CD14-positive monocyte (primary cell): ENCODE results near the gene ADAT1. TPM values are rescaled to one million over a fixed set of nuclear protein-coding genes. Genes with fewer than 3 reads are reported as not detected.

Experiments
- DNase-seq, 3 donors: peaks; one replicate each; pipeline ENCODE4 v3.0.0-alpha.2; 2011 to 2022
- H2AFZ ChIP-seq: 2 replicates; pipeline ENCODE4 v1.6.0; 2012; ENCODE audit warnings: mild to moderate bottlenecking, low read depth, low read length, inconsistent platforms; ENCODE audit not compliant: insufficient read depth, poor library complexity, severe bottlenecking
- H3K27ac ChIP-seq, 2 donors: 1 replicate in 1 of 2; 2 replicates in 1 of 2; pipeline ENCODE4 v1.5.1; 2012 to 2013; ENCODE audit warnings: low read length in 2 of 2, control low read depth in 1 of 2, inconsistent platforms in 1 of 2, low read depth in 1 of 2, mild to moderate bottlenecking in 1 of 2
- H3K27me3 ChIP-seq, 2 donors: one replicate each; pipeline versions ENCODE4 v1.6.0 to v1.6.1; 2011 to 2013; ENCODE audit warnings: low read length in 2 of 2; ENCODE audit not compliant: control insufficient read depth in 2 of 2, insufficient read depth in 2 of 2
- H3K36me3 ChIP-seq, 2 donors: replicated peaks in 1 of 2; 1 replicate in 1 of 2; 2 replicates in 1 of 2; pipeline versions ENCODE4 v1.5.1 to v1.6.1; 2012 to 2013; ENCODE audit warnings: low read length in 2 of 2, control low read depth in 1 of 2, inconsistent platforms in 1 of 2, mild to moderate bottlenecking in 1 of 2; ENCODE audit not compliant: insufficient read depth in 2 of 2, control insufficient read depth in 1 of 2
- H3K4me1 ChIP-seq, 2 donors: 1 replicate in 1 of 2; 2 replicates in 1 of 2; pipeline versions ENCODE4 v1.5.1 to v1.6.1; 2012 to 2013; ENCODE audit warnings: low read length in 2 of 2, control low read depth in 1 of 2, inconsistent platforms in 1 of 2, mild to moderate bottlenecking in 1 of 2, moderate library complexity in 1 of 2; ENCODE audit not compliant: insufficient read depth in 2 of 2, control insufficient read depth in 1 of 2
- H3K4me2 ChIP-seq: replicated peaks from 2 replicates; pipeline ENCODE3; 2012; ENCODE audit warnings: low read length, moderate library complexity, mild to moderate bottlenecking; ENCODE audit not compliant: poor library complexity, severe bottlenecking; ENCODE audit errors: extremely low read depth
- H3K4me3 ChIP-seq, 3 experiments: fragments of 200-600 bp in 1 of 3; sonication (generic) in 1 of 3; replicated peaks in 1 of 3; 1 replicate in 2 of 3; 2 replicates in 1 of 3; pipeline ENCODE4 v1.5.1; 2011 to 2013; ENCODE audit warnings: low read length in 3 of 3, mild to moderate bottlenecking in 3 of 3, control low read depth in 2 of 3, low read depth in 2 of 3, inconsistent platforms in 1 of 3, moderate library complexity in 1 of 3
- H3K79me2 ChIP-seq: 2 replicates; pipeline ENCODE4 v1.6.0; 2012; ENCODE audit warnings: mild to moderate bottlenecking, control low read depth, inconsistent platforms, low read length, moderate library complexity; ENCODE audit not compliant: insufficient read depth
- H3K9ac ChIP-seq: 2 replicates; pipeline ENCODE4 v1.6.0; 2017; ENCODE audit warnings: low read length, mild to moderate bottlenecking; ENCODE audit not compliant: insufficient read depth, poor library complexity, severe bottlenecking
- H3K9me3 ChIP-seq, 2 donors: replicated peaks in 1 of 2; 1 replicate in 1 of 2; 2 replicates in 1 of 2; pipeline versions ENCODE4 v1.5.1 to v1.6.1; 2012 to 2013; ENCODE audit warnings: low read length in 2 of 2, control low read depth in 1 of 2; ENCODE audit not compliant: control insufficient read depth in 1 of 2, insufficient read depth in 1 of 2
- H4K20me1 ChIP-seq: 2 replicates; pipeline ENCODE4 v1.6.0; 2012; ENCODE audit warnings: mild to moderate bottlenecking, low read length, control low read depth, moderate library complexity; ENCODE audit not compliant: insufficient read depth
- H3K27ac Mint-ChIP-seq, 7 donors: one replicate each; pipeline ENCODE4 v1.8.0; 2020; ENCODE audit warnings: mild to moderate bottlenecking in 7 of 7, mixed read lengths in 7 of 7, moderate library complexity in 6 of 7, inconsistent platforms in 2 of 7
- H3K27me3 Mint-ChIP-seq, 3 donors: one replicate each; pipeline ENCODE4 v1.8.0; 2021 to 2022; ENCODE audit warnings: low read depth in 3 of 3, mild to moderate bottlenecking in 3 of 3, mixed read lengths in 3 of 3, moderate library complexity in 3 of 3, inconsistent platforms in 1 of 3
- H3K36me3 Mint-ChIP-seq, 2 donors: one replicate each; pipeline ENCODE4 v1.8.0; 2020; ENCODE audit warnings: mixed read lengths in 2 of 2, inconsistent platforms in 1 of 2, mild to moderate bottlenecking in 1 of 2
- H3K4me1 Mint-ChIP-seq: one replicate; pipeline ENCODE4 v1.8.0; 2020; ENCODE audit warnings: mild to moderate bottlenecking, mixed read lengths
- H3K4me3 Mint-ChIP-seq, 2 donors: one replicate each; pipeline ENCODE4 v1.8.0; 2020; ENCODE audit warnings: mild to moderate bottlenecking in 2 of 2, mixed read lengths in 2 of 2, moderate library complexity in 1 of 2
- H3K9me3 Mint-ChIP-seq, 7 donors: one replicate each; pipeline ENCODE4 v1.8.0; 2020 to 2022; ENCODE audit warnings: mixed read lengths in 7 of 7, mild to moderate bottlenecking in 6 of 7, moderate library complexity in 6 of 7, inconsistent platforms in 2 of 7
- WGBS: methylation state at CpG from one replicate; pipeline ENCODE4 v1.1.5; 2013; ENCODE audit warnings: missing lambda C conversion rate; ENCODE audit not compliant: insufficient coverage; 5-methylcytosine and 5-hydroxymethylcytosine counted together
- intact Hi-C, 2 donors: fragments of 100-400 bp; cut with micrococcal nuclease; formaldehyde crosslinking; loops; one replicate each; pipeline versions ENCODE4 v1.15.0 to v1.15.1; 2023
- polyA plus RNA-seq, 3 donors: library from polyadenylated mRNA; depleted of rRNA in 1 of 3; unstranded in 2 of 3; stranded (reverse) in 1 of 3; fragments of 300-500 nt in 2 of 3; fragments of >200 nt in 1 of 3; fragmentation: Illumina TruSeq in 2 of 3; gene quantifications; 1 replicate in 2 of 3; 2 replicates in 1 of 3; pipeline ENCODE4 v1.2.3, GENCODE V29; 2012 to 2021
- TF ChIP-seq, protein P1 (sequence below): fragments of 200-600 bp; IDR thresholded peaks from one replicate; pipeline ENCODE4 v1.8.0; 2022; ENCODE audit warnings: antibody characterized with exemption, mild to moderate bottlenecking

Gene ADAT1
- polyA plus RNA-seq, 3 donors: 16.8 to 18.9 (median 17.8) TPM

DNA sequence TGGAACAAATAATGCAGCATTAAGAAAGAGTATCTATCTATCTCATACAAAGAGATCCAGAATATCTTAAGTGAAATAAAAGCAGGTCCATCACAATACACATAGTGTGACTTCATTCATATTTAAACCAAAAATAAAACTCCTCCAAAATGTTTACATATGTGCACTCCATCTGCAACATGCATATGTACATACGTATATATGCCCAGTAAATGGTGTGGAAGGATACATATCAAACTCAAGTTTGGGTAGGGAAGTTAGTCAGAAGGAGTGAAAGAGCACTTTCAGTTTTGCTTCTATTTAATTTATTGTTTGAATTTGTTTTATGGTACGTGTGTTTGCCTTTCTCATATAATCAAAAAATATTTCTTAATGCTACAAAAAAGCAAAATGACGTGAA is 12.0 kb upstream of the ADAT1 start:
- no peak overlapping the region for H3K4me2 ChIP-seq
- H2AFZ ChIP-seq: no peak overlapping the region
- no peaks in the 10 kb centered on the region for H3K9me3 ChIP-seq
- H3K4me3 ChIP-seq: no peak overlapping the region
- TF ChIP-seq, protein P1, sequence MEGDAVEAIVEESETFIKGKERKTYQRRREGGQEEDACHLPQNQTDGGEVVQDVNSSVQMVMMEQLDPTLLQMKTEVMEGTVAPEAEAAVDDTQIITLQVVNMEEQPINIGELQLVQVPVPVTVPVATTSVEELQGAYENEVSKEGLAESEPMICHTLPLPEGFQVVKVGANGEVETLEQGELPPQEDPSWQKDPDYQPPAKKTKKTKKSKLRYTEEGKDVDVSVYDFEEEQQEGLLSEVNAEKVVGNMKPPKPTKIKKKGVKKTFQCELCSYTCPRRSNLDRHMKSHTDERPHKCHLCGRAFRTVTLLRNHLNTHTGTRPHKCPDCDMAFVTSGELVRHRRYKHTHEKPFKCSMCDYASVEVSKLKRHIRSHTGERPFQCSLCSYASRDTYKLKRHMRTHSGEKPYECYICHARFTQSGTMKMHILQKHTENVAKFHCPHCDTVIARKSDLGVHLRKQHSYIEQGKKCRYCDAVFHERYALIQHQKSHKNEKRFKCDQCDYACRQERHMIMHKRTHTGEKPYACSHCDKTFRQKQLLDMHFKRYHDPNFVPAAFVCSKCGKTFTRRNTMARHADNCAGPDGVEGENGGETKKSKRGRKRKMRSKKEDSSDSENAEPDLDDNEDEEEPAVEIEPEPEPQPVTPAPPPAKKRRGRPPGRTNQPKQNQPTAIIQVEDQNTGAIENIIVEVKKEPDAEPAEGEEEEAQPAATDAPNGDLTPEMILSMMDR: no peak
- intact Hi-C loops: no loop called here
- peaks cover 90 to 100% of the 10 kb centered on the region in 2 donors for H3K36me3 ChIP-seq
- H3K79me2 ChIP-seq: peaks cover 7% of the 10 kb centered on the region
- Mint-ChIP-seq H3K27ac (no peak overlapping the region), H3K4me1 (no peaks in the 10 kb centered on the region), H3K27me3 (no peaks in the 10 kb centered on the region), H3K4me3 (no peak overlapping the region), H3K9me3 (no peaks in the 10 kb centered on the region), H3K36me3 (peaks cover 85 to 100% of the 10 kb centered on the region in 2 donors)
- WGBS: no CpG with 5 or more reads among the region's 3 CpGs
- no peaks in the 10 kb centered on the region for H3K27me3 ChIP-seq
- no peak for DNase-seq
- no peak overlapping the region for H3K9ac ChIP-seq
- H3K4me1 ChIP-seq: no peaks in the 10 kb centered on the region
- H3K27ac ChIP-seq: peak overlapping the region in 1 of 2 donors; percentile 26
- peaks cover 8% of the 10 kb centered on the region for H4K20me1 ChIP-seq

DNA sequence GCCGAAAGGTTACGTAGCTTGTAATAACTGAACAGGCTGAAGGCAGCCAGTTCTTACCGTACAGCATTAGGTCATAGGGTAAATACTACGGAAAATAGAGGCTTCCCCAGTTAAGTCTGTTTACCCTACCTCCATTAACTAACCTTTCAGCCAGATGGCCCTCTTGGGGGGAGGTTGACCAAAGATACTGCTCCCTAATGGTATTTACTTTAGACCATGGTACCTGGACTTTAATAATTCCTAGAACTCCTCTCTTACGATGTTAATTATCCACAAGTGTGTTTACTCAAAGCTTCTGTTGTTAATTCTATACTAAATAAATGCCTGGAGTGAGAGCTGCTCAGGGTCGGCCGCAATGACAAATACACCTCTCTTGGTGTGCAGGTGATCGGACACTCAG is 9.8 kb upstream of the ADAT1 start:
- H2AFZ ChIP-seq: no peak overlapping the region
- H3K4me1 ChIP-seq: no peaks in the 10 kb centered on the region
- no peak overlapping the region for H3K9ac ChIP-seq
- H3K9me3 ChIP-seq: no peaks in the 10 kb centered on the region
- 100% methylated on average over 4 of the region's 8 CpGs for WGBS
- TF ChIP-seq, protein P1: no peak
- no peak overlapping the region for H3K4me2 ChIP-seq
- no peak for DNase-seq
- H4K20me1 ChIP-seq: peaks cover 8% of the 10 kb centered on the region
- no peaks in the 10 kb centered on the region for H3K27me3 ChIP-seq
- H3K9me3 Mint-ChIP-seq: no peaks in the 10 kb centered on the region
- H3K4me3 ChIP-seq: no peak overlapping the region
- H3K4me3 Mint-ChIP-seq: no peak overlapping the region
- H3K4me1 Mint-ChIP-seq: peaks cover 4% of the 10 kb centered on the region
- no peak overlapping the region for H3K27ac ChIP-seq
- peaks cover 1% of the 10 kb centered on the region for H3K79me2 ChIP-seq
- peaks cover 94 to 100% of the 10 kb centered on the region in 2 donors for H3K36me3 ChIP-seq
- H3K36me3 Mint-ChIP-seq: peaks cover 93 to 99% of the 10 kb centered on the region in 2 donors
- intact Hi-C loops: no loop called here
- no peak overlapping the region for H3K27ac Mint-ChIP-seq
- H3K27me3 Mint-ChIP-seq: no peaks in the 10 kb centered on the region
